Activated CD4-positive, alpha-beta T cell treated with anti-CD3 and anti-CD28 coated beads for 4 hours (primary cell): Measurements from ENCODE around the gene FST.

Source experiments
- DNase-seq, 2 donors: peaks; one replicate each; pipeline ENCODE4 v3.0.0-alpha.2; 2020

The FST gene, protein sequence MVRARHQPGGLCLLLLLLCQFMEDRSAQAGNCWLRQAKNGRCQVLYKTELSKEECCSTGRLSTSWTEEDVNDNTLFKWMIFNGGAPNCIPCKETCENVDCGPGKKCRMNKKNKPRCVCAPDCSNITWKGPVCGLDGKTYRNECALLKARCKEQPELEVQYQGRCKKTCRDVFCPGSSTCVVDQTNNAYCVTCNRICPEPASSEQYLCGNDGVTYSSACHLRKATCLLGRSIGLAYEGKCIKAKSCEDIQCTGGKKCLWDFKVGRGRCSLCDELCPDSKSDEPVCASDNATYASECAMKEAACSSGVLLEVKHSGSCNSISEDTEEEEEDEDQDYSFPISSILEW

GRCh38 chr5:53480416-53481158 is at the start of gene FST:
TSS of gene FST (plus strand) at chr5:53480629. CDS start at chr5:53480792, 163 bp downstream.
- DNase-seq: no peak

DNA sequence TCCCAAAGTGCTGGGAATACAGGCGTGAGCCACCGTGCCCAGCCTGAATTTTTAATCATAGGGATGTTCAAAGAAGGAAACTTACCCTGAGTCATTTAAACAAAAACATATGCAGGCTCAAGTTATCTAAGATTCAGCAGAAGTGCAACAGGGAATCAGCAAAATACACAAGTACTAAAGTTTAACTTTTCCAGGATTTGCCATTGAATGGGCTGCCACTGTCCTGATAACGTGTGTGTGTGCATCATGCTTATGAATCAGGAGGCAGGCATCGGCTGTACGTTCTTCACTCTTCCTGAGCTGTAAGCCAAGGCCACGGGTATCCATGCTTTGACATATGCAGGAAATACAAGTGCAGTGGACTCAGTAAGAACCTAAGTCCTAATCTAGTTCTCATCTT is 48.8 kb upstream of the FST start:
- DNase-seq: no peak

GRCh38 chr5:53433026-53433425 is 47.4 kb upstream of the FST start:
- DNase-seq: no peak

- no peak for DNase-seq
Observed at GRCh38 chr5:53434541-53434940, 45.9 kb upstream of the FST start.

DNA sequence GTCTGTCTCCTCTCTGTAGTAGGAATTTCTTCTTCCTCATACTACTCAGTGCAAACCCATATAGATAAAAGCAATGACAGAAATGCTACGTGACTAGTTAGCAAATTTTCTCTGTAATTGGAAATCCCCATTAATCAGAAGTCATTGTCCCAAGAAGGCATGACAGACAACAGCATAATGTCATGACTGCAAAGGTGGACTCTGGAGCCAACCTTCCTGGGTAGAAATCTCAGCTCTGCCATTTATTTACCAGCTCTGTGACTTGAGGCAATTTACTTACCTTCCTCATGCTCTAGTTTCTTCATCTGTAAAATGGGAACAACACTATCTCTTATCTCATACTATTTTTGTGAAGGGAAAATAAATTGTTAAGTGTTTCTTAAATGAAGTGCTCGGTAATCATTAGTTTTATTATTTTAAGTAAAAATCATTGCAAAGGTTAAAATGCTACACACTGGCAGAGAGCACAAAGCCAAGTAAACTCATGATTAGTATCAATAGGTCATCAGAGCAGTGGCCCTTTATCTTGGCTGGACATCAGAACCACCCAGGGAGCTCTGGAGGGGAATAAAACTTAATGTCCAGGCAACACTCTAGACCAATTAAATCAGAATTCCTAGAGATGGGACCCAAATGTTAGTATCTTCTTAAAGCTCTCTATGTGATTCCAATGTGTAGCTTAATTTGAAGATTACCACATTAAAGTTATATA is 43.8 kb upstream of the FST start:
- no peak for DNase-seq

DNA sequence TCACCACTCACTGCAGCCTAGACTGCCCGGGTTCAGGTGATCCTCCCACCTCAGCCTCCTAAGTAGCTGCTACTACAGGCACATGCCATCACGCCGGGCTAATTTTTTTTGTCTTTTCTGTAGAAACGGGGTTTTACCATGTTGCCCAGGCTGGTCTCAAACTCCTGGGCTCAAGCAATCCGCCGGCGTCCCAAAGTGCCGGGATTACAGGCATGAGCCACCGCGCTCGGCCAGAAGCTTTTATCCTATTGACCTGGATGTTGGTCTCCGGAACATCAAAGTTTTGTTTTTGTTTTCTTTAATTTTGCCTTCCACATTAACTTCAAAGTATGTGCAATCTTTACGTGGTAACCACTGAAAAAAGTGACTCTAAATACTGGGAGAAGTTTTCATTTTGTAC is 42.4 kb upstream of the FST start:
- no peak for DNase-seq

GRCh38 chr5:53438486-53439472 is 41.6 kb upstream of the FST start:
- DNase-seq: no peak

DNA sequence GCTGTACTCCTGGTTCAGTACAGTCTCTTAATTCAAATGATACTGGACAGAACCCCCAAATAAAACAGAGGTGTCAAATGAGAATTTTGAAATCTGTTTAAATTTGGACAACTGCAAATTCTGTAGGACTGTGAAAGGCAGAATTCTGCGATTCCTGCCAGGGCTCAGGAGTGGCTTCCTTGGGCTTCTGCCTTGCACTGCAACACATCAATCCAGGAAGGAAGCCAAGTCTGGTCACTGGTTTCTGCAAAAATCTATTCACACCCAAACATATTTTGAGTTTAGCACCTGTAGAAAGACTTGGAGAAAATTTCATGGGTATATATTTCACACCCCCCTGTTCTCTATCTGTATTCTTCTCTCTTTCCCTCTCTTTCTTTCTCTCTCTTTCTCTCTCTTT is 37.5 kb upstream of the FST start:
- DNase-seq: no peak

- no peak for DNase-seq
Observed at GRCh38 chr5:53445569-53445968, 34.9 kb upstream of the FST start.

GRCh38 chr5:53446908-53447307 is 33.5 kb upstream of the FST start:
- no peak for DNase-seq

GRCh38 chr5:53448851-53449250 is 31.6 kb upstream of the FST start:
- no peak for DNase-seq

GRCh38 chr5:53453898-53454718 is 26.3 kb upstream of the FST start:
- DNase-seq: no peak

- no peak for DNase-seq
Observed at GRCh38 chr5:53454719-53455000, 25.8 kb upstream of the FST start.

DNA sequence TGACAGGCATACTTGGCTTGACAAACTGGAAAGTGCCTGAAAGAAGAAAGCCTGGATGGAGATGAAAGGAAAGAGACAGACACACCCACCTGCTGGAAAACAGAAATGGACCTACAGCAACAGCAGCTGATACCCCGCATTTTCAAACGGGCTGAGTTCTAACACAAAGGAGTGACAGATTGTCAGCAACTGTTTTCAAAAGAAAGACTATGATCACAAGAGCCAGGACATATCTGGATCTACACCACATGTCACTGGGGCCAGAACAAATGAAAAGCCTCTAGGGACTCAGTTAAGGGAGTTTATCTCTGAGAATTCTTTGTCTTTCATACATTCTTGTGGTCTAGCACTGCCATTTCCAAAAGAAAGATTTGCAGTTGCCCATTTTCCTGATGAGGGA is 24.1 kb upstream of the FST start:
- no peak for DNase-seq

DNA sequence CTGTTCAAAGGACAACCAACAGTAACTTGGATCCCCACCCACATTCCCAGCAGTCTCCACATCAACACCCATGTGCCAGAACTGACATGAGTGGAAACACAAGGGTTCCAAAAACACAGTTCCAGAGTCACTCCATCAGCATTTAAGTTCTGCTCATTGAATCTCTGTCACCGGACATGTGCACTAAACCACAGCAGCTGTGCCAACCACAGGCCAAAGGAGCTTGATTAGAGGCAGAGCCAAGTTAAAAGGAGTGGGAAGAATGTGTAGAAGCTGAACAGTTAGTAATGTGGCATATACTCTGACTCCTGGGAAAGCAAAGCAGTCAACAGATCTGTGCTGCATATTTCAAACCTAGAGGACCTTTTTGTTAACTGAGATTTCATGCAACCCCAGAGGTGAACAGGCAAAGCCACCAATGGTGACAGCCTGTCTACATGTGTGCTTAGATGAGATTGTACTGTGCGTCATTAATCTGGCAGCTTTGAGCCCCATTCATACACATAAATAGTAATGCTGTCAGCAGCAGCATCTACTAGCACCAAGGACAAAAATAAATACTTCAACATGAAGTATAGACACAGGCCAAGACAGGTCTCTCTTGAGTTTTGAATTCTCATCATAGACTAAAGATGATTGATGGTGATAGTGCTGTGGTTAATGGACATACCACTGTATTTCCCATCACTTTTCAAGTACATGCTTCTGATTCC is 16.4 kb upstream of the FST start:
- DNase-seq: no peak

- no peak for DNase-seq
Observed at GRCh38 chr5:53464722-53465121, 15.7 kb upstream of the FST start.

- DNase-seq: no peak
Observed at GRCh38 chr5:53469946-53470687, 10.3 kb upstream of the FST start.

- no peak for DNase-seq
Observed at GRCh38 chr5:53472279-53472678, 8.2 kb upstream of the FST start.

DNA sequence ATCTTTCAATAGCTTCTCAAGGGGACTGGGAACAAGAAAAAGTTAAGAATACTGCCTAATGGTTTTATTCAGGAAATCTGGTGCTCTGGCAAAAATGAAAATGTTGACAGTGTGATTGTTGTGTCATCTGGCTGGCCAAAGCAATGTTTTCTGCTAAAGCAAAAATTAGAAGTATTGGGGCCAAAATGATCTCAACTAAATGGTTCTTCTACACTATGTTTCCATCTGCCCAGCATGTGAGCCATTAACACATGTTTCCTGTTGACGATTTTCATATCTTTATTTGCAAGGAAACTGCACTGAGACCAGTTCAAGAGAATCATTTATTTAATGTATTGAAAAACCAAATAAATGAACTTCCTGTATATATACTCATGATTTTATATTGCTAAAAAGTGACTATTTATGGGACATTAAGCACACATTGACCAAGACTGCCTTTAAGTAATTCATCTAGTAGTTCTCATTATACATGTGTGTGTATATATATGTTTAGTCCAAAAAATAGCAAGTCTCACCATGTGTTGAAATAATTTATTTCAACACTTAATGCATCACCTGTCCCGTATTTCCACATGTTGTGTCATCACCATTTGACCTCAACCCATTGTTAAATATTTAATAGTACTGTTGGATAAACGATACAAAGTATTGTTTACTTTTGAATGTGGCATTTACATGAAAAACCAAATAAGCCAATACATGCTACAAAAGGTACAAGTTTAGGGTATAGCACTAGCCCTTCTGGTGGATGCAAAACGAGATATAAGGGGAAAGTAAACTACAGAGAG is 7.5 kb upstream of the FST start:
- DNase-seq: no peak

DNA sequence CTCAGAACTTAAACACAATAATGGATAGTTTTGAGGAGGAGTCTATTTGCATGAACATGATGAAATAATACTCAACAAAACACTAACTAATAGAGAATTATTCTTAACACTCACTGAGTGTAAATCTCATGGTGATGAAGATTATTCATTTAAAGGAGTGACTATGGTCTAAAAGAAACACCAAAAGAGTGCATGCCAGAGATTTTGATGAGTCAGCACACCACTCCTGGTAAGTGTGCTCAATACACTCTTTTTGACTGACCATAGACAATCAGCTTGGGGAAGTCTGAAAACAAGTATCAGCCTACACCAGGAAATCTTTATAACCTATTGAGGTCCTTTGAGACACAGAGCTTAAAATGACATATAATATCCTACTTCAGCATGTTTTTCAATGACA is 6.8 kb upstream of the FST start:
- no peak for DNase-seq
